ENCODE results near the gene JAKMIP3. TPM values are rescaled to one million over a fixed set of nuclear protein-coding genes. Genes with fewer than 3 reads are reported as not detected.

The JAKMIP3 gene
- total RNA-seq, 1 experiment from 2014 or later, result 0.07 TPM

DNA sequence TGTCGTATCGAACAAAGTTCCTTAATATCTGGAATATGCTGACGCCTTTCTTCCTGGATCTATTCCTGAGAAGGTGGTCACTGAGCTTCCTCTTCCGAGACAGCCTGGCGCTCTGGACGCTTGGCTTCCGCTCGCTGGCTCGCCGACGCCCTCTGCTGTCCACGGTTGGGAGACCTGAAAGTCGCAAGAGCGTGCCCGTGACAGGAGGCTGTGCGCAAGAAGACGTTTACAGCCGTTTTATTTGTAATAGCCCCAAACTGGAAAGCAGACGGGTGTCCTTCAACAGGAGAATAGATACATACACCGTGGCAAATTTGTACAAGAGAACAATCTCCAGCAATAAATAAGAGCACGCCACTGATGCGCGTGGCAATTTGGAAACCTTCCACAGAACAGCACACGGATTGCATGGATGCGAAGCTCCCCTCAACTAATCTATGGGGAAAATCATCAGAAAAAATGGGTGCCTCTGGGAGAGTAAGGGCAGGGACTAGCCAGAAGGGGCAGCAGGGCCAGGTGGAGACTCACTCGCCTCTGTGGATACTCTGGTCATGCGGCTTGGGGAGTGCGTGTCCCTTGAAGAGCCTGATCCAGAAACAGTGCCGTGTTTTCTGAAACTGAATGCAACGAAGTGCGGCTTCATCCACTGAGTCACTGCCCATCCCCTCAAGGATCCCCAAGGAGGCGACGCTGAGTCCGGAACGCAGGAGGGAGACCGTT lies 42.5 kb upstream of the JAKMIP3 start:
- Histone ChIP-seq H3K9me3 (ENCODE audit: low read length) (no peaks in the 10 kb centered on the region), H3K9me2 (replicated peaks; ENCODE audit: insufficient read depth, low read length) (no peaks in the 10 kb centered on the region), H3K27me3 (ENCODE audit: low read length) (no peaks in the 10 kb centered on the region), H4K20me1 (ENCODE audit: insufficient read depth, low read depth, low read length) (0 out of 2 replicates have a peak, but pooled peaks cover 2% of the 10 kb centered on the region), H3K4me1 (ENCODE audit: low read length) (no peaks in the 10 kb centered on the region), H3K4me3 (ENCODE audit: low read length) (no peak overlapping the region), H3K79me2 (ENCODE audit: low read length) (no peaks in the 10 kb centered on the region), H3K4me2 (ENCODE audit: low read depth, low read length, poor library complexity, severe bottlenecking) (no peak overlapping the region), H3K9ac (ENCODE audit: low read length) (no peak overlapping the region), H3K36me3 (ENCODE audit: insufficient read depth, low read length) (no peaks in the 10 kb centered on the region), H3K27ac (ENCODE audit: low read length) (no peak overlapping the region), H2AFZ (ENCODE audit: low read length) (no peak overlapping the region)
- DNase-seq, result peak; percentile 85

DNA sequence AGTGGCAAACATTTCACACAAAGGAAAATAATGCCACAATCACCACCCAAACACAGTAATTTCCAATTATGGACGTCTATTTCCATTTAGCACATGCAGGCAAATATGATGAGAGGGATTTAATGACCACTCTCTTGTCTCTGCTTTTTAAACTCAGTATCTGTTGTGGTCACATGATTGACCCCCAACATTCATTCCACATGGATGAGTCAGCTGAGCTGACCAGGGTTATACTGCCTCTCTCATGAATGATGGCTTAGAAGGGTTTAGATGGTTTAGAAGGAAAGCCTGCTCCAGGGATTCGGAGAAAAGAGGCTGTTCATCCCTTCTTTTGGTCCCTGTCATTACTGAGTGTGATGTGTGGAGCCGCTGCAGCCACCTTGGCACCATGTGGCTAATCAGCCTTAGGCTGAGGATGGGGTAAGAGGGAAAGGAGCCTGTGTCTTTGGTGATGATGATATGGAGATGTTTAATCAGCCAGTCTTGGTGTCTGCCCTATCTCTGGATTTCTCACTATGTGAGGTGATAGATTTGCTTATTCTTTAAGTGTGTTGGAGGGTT lies 38.2 kb upstream of the JAKMIP3 start:
- H3K36me3 ChIP-seq (ENCODE audit: insufficient read depth, low read length), result no peaks in the 10 kb centered on the region
- H3K79me2 ChIP-seq (ENCODE audit: low read length), result no peaks in the 10 kb centered on the region
- no peaks in the 10 kb centered on the region for H3K9me2 ChIP-seq (replicated peaks; ENCODE audit: insufficient read depth, low read length)
- H3K9ac ChIP-seq (ENCODE audit: low read length), result no peak overlapping the region
- no peak overlapping the region for H3K27ac ChIP-seq (ENCODE audit: low read length)
- no peak for DNase-seq
- no peak overlapping the region for H3K4me2 ChIP-seq (ENCODE audit: low read depth, low read length, poor library complexity, severe bottlenecking)
- no peaks in the 10 kb centered on the region for H3K4me1 ChIP-seq (ENCODE audit: low read length)
- no peaks in the 10 kb centered on the region for H3K9me3 ChIP-seq (ENCODE audit: low read length)
- no peak overlapping the region for H2AFZ ChIP-seq (ENCODE audit: low read length)
- 0 out of 2 replicates have a peak, but pooled peaks cover 2% of the 10 kb centered on the region for H4K20me1 ChIP-seq (ENCODE audit: insufficient read depth, low read depth, low read length)
- H3K27me3 ChIP-seq (ENCODE audit: low read length), result no peaks in the 10 kb centered on the region
- H3K4me3 ChIP-seq (ENCODE audit: low read length), result no peak overlapping the region

DNA sequence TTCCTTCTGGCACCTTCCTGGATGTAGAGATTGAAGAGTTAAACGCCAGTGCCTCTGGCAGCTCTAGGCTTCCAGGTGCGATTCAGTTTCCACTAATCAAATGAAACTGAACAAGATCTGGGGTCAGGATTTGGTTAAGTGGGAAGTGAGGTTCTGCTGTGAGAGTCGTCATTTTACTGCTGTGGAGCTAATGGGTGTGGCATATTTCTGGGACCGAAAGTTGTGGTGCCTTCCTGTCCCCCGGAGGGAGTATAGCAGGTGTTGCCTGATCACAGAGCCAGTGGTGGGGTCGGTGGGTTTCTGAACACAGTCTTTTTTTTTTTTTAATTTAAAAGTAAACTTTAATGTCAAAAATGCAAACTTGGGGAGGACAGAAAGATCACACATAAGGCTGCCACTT lies 37.0 kb upstream of the JAKMIP3 start:
- 0 out of 2 replicates have a peak, but pooled peaks cover 2% of the 10 kb centered on the region for H4K20me1 ChIP-seq (ENCODE audit: insufficient read depth, low read depth, low read length)

DNA sequence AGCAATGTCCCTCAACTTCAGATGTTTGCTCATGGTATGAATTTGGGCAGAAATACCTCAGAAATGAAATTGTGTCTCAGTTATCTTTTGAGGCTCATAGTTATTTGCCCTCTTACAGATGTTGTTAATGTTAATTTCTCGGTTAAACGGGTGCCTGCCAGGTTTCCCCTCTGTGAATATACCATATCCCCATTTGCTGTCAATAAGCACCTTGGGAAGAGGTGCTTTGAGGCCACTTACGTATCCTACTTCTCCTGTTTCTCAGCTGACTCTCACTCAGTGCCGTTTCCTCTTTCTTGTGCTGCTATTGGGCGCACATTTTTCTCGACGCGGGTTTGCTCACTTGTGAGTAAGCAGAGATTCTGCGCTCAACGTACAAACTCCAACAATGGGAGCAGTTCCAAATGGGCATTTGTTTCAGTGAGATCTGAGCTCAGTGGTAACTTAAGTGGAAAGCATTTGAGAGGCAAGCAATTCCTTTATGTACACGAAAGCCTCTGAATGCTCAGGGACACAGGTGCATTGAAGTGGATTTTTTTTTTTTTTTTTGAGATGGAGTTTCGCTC lies 34.8 kb upstream of the JAKMIP3 start:
- no peaks in the 10 kb centered on the region for H3K9me2 ChIP-seq (replicated peaks; ENCODE audit: insufficient read depth, low read length)

More for the DNA sequence above, 37.0 kb upstream of the JAKMIP3 start:
- no peak overlapping the region for H3K4me3 ChIP-seq (ENCODE audit: low read length)
- H3K9me2 ChIP-seq (replicated peaks; ENCODE audit: insufficient read depth, low read length), result no peaks in the 10 kb centered on the region
- H3K36me3 ChIP-seq (ENCODE audit: insufficient read depth, low read length), result no peaks in the 10 kb centered on the region
- no peak overlapping the region for H3K9ac ChIP-seq (ENCODE audit: low read length)
- no peaks in the 10 kb centered on the region for H3K27me3 ChIP-seq (ENCODE audit: low read length)
- H3K4me1 ChIP-seq (ENCODE audit: low read length), result no peaks in the 10 kb centered on the region
- no peaks in the 10 kb centered on the region for H3K9me3 ChIP-seq (ENCODE audit: low read length)
- DNase-seq, result no peak
- H3K79me2 ChIP-seq (ENCODE audit: low read length), result no peaks in the 10 kb centered on the region
- H2AFZ ChIP-seq (ENCODE audit: low read length), result no peak overlapping the region
- no peak overlapping the region for H3K27ac ChIP-seq (ENCODE audit: low read length)
- no peak overlapping the region for H3K4me2 ChIP-seq (ENCODE audit: low read depth, low read length, poor library complexity, severe bottlenecking)

DNA sequence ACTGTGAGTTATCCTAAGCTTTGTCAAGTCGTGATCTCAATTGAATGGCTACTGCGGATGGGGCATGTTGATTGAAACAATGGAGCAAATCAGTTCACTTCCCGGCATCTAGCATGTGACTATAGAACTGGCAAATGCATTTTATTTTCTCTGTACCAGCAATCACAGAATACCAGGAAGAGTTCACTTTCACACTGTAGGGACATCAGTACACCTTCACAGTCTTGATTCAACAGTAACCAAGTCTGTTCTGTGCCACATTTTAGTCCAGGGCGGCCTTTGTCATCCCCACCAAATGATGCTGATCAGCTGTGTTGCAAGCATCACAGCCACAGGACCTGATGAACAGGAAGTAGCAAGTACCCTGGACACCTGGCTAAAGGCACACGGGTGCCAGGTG lies 32.1 kb upstream of the JAKMIP3 start:
- Histone ChIP-seq H3K4me1 (ENCODE audit: low read length) (no peaks in the 10 kb centered on the region), H3K9me2 (replicated peaks; ENCODE audit: insufficient read depth, low read length) (no peaks in the 10 kb centered on the region), H3K9ac (ENCODE audit: low read length) (no peak overlapping the region), H3K27me3 (ENCODE audit: low read length) (no peaks in the 10 kb centered on the region), H3K9me3 (ENCODE audit: low read length) (no peaks in the 10 kb centered on the region), H3K4me3 (ENCODE audit: low read length) (no peak overlapping the region), H2AFZ (ENCODE audit: low read length) (no peak overlapping the region), H3K79me2 (ENCODE audit: low read length) (no peaks in the 10 kb centered on the region), H3K4me2 (ENCODE audit: low read depth, low read length, poor library complexity, severe bottlenecking) (no peak overlapping the region), H3K27ac (ENCODE audit: low read length) (no peak overlapping the region), H3K36me3 (ENCODE audit: insufficient read depth, low read length) (no peaks in the 10 kb centered on the region), H4K20me1 (ENCODE audit: insufficient read depth, low read depth, low read length) (no peaks in the 10 kb centered on the region)
- no peak for DNase-seq

More for the DNA sequence above, 34.8 kb upstream of the JAKMIP3 start:
- Histone ChIP-seq H3K4me1 (ENCODE audit: low read length) (no peaks in the 10 kb centered on the region), H2AFZ (ENCODE audit: low read length) (no peak overlapping the region), H3K9me3 (ENCODE audit: low read length) (no peaks in the 10 kb centered on the region), H3K79me2 (ENCODE audit: low read length) (no peaks in the 10 kb centered on the region), H3K9ac (ENCODE audit: low read length) (no peak overlapping the region), H3K36me3 (ENCODE audit: insufficient read depth, low read length) (no peaks in the 10 kb centered on the region), H4K20me1 (ENCODE audit: insufficient read depth, low read depth, low read length) (no peaks in the 10 kb centered on the region), H3K4me3 (ENCODE audit: low read length) (no peak overlapping the region), H3K4me2 (ENCODE audit: low read depth, low read length, poor library complexity, severe bottlenecking) (no peak overlapping the region), H3K27me3 (ENCODE audit: low read length) (no peaks in the 10 kb centered on the region), H3K27ac (ENCODE audit: low read length) (no peak overlapping the region)
- DNase-seq, result no peak

DNA sequence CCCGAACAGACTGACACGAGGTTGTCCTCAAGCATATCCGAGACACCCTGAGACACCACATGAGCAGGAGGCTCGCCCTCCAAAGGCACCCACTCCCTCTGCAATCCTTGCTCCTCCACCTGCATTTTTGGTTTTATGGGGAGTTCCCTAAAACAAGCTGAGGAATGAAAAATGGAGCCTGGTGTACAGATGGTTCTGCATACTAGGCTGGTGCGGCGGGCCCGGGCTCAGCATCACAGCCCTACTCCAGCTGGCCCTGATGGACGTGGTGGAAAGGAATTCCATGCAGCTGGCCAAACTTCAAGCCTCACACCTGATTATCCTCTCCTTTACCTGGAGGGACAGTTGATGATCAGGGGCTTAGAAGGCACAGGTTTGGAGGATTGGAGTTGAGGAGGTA lies 30.3 kb upstream of the JAKMIP3 start:
- DNase-seq, result no peak
- Histone ChIP-seq H3K27me3 (ENCODE audit: low read length) (no peaks in the 10 kb centered on the region), H3K27ac (ENCODE audit: low read length) (no peak overlapping the region), H3K4me2 (ENCODE audit: low read depth, low read length, poor library complexity, severe bottlenecking) (no peak overlapping the region), H3K9ac (ENCODE audit: low read length) (no peak overlapping the region), H3K4me3 (ENCODE audit: low read length) (no peak overlapping the region), H2AFZ (ENCODE audit: low read length) (no peak overlapping the region), H3K79me2 (ENCODE audit: low read length) (no peaks in the 10 kb centered on the region), H4K20me1 (ENCODE audit: insufficient read depth, low read depth, low read length) (no peaks in the 10 kb centered on the region), H3K9me3 (ENCODE audit: low read length) (no peaks in the 10 kb centered on the region), H3K4me1 (ENCODE audit: low read length) (no peaks in the 10 kb centered on the region), H3K9me2 (replicated peaks; ENCODE audit: insufficient read depth, low read length) (no peaks in the 10 kb centered on the region), H3K36me3 (ENCODE audit: insufficient read depth, low read length) (no peaks in the 10 kb centered on the region)

DNA sequence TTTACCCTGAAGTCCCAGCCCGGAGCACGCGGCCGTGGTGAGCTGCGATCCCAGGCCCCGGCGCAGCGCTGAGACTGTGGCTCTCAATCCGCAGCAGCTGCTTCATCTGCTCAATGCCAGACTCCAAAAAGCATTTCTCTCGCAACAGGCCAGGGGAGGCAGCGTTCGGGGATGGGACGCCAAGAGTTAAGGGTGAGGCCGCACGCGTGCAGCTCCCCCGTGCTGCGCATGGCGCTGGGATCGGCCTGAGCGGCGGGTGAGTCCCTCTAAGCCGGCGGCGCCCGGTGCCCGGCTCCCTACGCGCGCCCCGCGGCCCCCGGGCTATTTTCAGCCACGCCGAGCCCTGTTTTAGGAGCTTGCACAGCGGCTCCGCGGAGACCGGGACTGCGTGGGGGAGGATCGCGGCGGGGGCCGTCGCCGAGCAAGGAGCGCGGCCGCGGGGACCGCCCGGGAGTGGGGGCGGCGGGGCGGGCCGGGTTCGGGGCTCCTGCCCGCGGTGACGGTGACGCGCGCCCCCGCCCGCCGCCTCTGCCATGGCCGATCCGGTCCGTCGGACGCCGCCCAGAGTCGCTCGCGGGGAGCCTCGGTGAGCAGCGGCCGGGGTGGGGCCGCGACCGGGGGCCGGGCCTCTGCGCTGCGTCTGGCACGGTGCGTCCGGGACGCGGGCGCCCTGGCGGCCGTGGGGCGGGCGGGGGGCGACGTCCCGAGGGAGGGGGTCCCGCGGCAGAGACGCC lies 29.4 kb upstream of the JAKMIP3 start:
- Histone ChIP-seq H3K4me1 (ENCODE audit: low read length) (no peaks in the 10 kb centered on the region), H3K27me3 (ENCODE audit: low read length) (no peaks in the 10 kb centered on the region), H3K4me2 (ENCODE audit: low read depth, low read length, poor library complexity, severe bottlenecking) (no peak overlapping the region), H3K79me2 (ENCODE audit: low read length) (no peaks in the 10 kb centered on the region), H3K9ac (ENCODE audit: low read length) (no peak overlapping the region), H2AFZ (ENCODE audit: low read length) (no peak overlapping the region), H4K20me1 (ENCODE audit: insufficient read depth, low read depth, low read length) (no peaks in the 10 kb centered on the region), H3K4me3 (ENCODE audit: low read length) (no peak overlapping the region), H3K9me2 (replicated peaks; ENCODE audit: insufficient read depth, low read length) (no peaks in the 10 kb centered on the region), H3K36me3 (ENCODE audit: insufficient read depth, low read length) (no peaks in the 10 kb centered on the region), H3K27ac (ENCODE audit: low read length) (no peak overlapping the region), H3K9me3 (ENCODE audit: low read length) (no peaks in the 10 kb centered on the region)
- no peak for DNase-seq

Measured in Karpas-422 (cell line).